Measurements from ENCODE around the gene METTL2B.
"Not testable (repeated sequence)": the region's sequence is repeated elsewhere in the genome, so short reads cannot be mapped to it uniquely, and the experiment has no call there.

The METTL2B gene

GRCh38 chr7:128529191-128529590 lies 52.6 kb downstream of the METTL2B start:
- DNase-seq = not testable (repeated sequence)

- DNase-seq = peak; percentile 64 to 67
Measured at GRCh38 chr7:128530121-128530854, 53.7 kb downstream of the METTL2B start.

- no peak for DNase-seq
Measured at GRCh38 chr7:128530855-128531104, 54.2 kb downstream of the METTL2B start.

- peak; percentile 87 to 88 for DNase-seq
Measured at GRCh38 chr7:128531105-128531954, 54.8 kb downstream of the METTL2B start.

- peak; percentile 29 to 37 for DNase-seq
Measured at GRCh38 chr7:128531955-128532478, 55.5 kb downstream of the METTL2B start.

- DNase-seq = not testable (repeated sequence)
Measured at GRCh38 chr7:128532956-128533355, 56.4 kb downstream of the METTL2B start.

GRCh38 chr7:128537410-128537809 lies 60.9 kb downstream of the METTL2B start:
- DNase-seq = peak; percentile 19 to 48

- not testable (repeated sequence) for DNase-seq
Measured at GRCh38 chr7:128542530-128542929, 66.0 kb downstream of the METTL2B start.

GRCh38 chr7:128543300-128543699 lies 66.8 kb downstream of the METTL2B start:
- DNase-seq = not testable (repeated sequence)

GRCh38 chr7:128546319-128546851 lies 69.8 kb downstream of the METTL2B start:
- not testable (repeated sequence) for DNase-seq

- DNase-seq = no peak
Measured at GRCh38 chr7:128550920-128551319, 74.4 kb downstream of the METTL2B start.

GRCh38 chr7:128554394-128554793 lies 77.8 kb downstream of the METTL2B start:
- not testable (repeated sequence) for DNase-seq

Measured in CD4-positive, alpha-beta T cell treated with Interleukin-1 beta for 1 hour (primary cell).